Measurements from ENCODE around the gene KLHL42.

The KLHL42 gene

DNA sequence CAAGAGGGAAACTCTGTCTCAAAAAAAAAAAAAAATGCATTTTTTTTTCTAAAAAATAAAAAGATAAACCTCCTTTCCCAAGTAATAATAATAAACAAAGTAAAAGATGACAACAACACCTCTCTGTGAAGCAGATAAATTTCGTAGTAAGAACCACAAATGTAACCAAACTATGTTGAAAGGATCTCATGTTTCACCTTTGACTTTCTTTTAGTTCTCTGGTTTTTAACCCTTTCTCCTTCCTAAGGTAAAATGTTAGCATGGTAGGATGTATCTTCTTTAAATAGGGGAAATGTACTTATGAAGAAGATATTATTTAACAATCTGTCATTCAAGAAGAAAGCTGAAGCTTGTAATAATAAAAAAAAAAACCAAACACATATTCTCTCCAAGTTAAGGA lies 1.8 kb upstream of the KLHL42 start:
- Histone ChIP-seq H3K4me1 (peaks cover 0 to 34% (median 19%) of the 10 kb centered on the region in 4 donors), H3K27ac (no peak overlapping the region), H3K9me3 (no peaks in the 10 kb centered on the region), H3K27me3 (no peaks in the 10 kb centered on the region), H3K36me3 (no peaks in the 10 kb centered on the region), H3K4me3 (no peak overlapping the region)
- intact Hi-C loops (cut with DNase I; ENCODE audit: low total_unique reads), result no loop called here
- no peak for DNase-seq
- TF ChIP-seq, protein P1, sequence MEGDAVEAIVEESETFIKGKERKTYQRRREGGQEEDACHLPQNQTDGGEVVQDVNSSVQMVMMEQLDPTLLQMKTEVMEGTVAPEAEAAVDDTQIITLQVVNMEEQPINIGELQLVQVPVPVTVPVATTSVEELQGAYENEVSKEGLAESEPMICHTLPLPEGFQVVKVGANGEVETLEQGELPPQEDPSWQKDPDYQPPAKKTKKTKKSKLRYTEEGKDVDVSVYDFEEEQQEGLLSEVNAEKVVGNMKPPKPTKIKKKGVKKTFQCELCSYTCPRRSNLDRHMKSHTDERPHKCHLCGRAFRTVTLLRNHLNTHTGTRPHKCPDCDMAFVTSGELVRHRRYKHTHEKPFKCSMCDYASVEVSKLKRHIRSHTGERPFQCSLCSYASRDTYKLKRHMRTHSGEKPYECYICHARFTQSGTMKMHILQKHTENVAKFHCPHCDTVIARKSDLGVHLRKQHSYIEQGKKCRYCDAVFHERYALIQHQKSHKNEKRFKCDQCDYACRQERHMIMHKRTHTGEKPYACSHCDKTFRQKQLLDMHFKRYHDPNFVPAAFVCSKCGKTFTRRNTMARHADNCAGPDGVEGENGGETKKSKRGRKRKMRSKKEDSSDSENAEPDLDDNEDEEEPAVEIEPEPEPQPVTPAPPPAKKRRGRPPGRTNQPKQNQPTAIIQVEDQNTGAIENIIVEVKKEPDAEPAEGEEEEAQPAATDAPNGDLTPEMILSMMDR (IDR thresholded peaks at IDR 0.05), result no peak

DNA sequence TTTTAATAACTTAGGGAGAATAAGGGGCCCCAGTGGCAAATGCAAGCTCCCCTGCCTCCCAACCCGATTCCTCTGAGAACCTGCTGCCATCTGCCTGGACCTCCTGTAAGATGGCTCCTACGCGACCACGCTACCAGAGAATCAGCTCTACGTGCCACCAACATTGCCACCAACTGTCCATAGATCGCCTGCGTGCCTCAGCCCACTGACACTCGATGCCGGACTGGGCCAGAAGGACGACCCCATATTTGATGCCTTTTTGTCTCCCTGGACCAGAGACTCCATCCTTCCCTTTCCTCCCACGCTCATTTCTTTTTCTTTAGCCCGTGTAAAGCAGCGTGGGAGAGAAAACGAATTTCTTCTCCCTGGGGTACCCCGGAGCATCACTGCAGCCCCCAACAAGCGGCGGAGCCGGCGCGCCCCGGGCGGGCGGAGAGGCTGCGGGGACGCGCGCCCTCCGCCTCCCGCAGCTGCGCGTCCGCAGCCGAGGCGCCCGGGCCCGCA lies 565 bp upstream of the KLHL42 start:
- intact Hi-C loops (cut with DNase I; ENCODE audit: low total_unique reads), result no loop called here
- Histone ChIP-seq H3K27ac (peak overlapping the region; percentile 89 to 94), H3K36me3 (no peaks in the 10 kb centered on the region), H3K4me1 (peaks cover 0 to 45% (median 22%) of the 10 kb centered on the region in 4 donors), H3K4me3 (peak overlapping the region; percentile 80 to 94), H3K9me3 (no peaks in the 10 kb centered on the region), H3K27me3 (no peaks in the 10 kb centered on the region)
- DNase-seq, result peak; percentile 31 to 69
- TF ChIP-seq, protein P1 (IDR thresholded peaks at IDR 0.05), result no peak

DNA sequence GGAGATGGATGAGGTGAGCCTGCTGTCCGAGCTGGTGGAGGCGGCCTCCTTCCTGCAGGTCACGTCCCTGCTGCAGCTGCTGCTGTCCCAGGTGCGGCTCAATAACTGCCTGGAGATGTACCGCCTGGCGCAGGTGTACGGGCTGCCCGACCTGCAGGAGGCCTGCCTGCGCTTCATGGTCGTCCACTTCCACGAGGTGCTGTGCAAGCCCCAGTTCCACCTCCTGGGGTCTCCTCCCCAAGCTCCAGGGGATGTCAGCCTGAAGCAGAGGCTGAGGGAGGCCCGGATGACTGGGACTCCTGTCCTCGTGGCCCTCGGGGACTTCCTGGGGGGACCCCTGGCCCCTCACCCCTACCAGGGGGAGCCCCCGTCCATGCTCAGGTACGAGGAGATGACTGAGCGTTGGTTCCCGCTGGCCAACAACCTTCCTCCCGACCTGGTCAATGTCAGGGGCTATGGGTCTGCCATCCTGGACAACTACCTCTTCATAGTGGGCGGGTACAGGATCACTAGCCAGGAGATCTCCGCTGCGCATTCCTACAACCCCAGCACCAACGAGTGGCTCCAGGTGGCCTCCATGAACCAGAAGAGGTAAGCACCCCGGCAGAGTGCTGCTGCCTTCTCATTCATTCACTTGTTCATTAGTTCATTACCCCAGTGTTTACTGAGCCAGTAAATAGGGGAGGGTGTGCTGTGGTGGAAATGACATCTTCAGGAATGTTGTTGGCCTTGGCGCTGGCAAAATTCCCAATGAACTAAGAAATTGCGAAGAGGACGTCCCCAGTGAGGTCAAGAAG lies 777 bp downstream of the KLHL42 start:
- intact Hi-C loops (cut with DNase I; ENCODE audit: low total_unique reads), result loop anchor here (2.0 kb wide), 1 partner anchor 70 kb away; the partner anchor contains the start of gene MRPS35
- Histone ChIP-seq H3K36me3 (no peaks in the 10 kb centered on the region), H3K4me1 (peaks cover 0 to 58% (median 26%) of the 10 kb centered on the region in 4 donors), H3K27ac (peak overlapping the region; percentile 89 to 94), H3K9me3 (no peaks in the 10 kb centered on the region), H3K27me3 (no peaks in the 10 kb centered on the region), H3K4me3 (peak overlapping the region; percentile 80 to 94)
- peak; percentile 45 to 69 for DNase-seq
- TF ChIP-seq, protein P1 (IDR thresholded peaks at IDR 0.05), result no peak

DNA sequence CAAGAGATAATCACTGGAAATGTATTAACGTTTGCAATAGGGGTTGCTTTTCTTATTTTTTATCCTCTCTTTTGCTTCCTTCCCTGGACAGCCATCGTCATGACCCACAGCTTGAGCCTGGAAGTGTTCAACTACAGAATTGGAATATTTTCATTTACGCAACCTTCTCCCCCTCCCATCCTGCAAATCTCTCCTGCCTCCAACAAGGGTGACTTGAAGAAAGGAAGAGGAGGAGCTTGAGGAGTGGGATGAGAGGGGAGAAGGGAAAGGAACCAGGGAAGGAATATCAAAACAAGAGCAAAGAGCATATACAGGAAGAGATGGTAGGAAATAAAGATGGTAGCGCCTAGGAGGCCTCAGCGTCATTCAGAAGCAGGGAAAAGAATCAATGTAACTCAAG lies 1.6 kb downstream of the KLHL42 start:
- intact Hi-C loops (cut with DNase I; ENCODE audit: low total_unique reads), result loop anchor here (2.0 kb wide), 1 partner anchor 71 kb away; the partner anchor contains the start of gene MRPS35
- peaks cover 0 to 66% (median 26%) of the 10 kb centered on the region in 4 donors for H3K4me1 ChIP-seq
- H3K9me3 ChIP-seq, result no peaks in the 10 kb centered on the region

DNA sequence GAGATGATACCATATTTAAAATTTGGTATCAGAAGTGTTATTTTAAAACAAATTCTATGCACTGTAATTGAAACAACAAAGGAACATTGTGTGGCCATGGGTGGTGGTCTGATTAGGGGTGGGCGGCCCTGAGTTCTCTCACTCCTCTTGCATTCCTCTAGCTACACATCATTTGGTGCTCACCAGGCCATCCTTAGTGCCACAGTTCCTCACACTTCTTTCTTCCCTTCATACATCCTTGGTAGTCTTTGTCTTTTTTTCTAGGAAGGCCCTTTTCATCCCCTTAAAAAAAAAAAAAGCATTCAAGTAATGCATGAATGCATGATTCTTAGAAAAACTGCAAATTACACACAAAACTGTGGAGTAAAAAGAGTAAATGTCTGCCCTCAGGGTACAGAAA lies 2.4 kb downstream of the KLHL42 start:
- intact Hi-C loops (cut with DNase I; ENCODE audit: low total_unique reads), result no loop called here
- Histone ChIP-seq H3K9me3 (no peaks in the 10 kb centered on the region), H3K4me3 (peak overlapping the region; percentile 80 to 94), H3K27ac (peak overlapping the region in 1 of 2 donors; percentile 89), H3K36me3 (no peaks in the 10 kb centered on the region), H3K4me1 (peaks cover 0 to 74% (median 28%) of the 10 kb centered on the region in 4 donors), H3K27me3 (no peaks in the 10 kb centered on the region)
- TF ChIP-seq, protein P1 (IDR thresholded peaks at IDR 0.05), result no peak
- no peak for DNase-seq

More for the DNA sequence above, 1.6 kb downstream of the KLHL42 start:
- H3K4me3 ChIP-seq, result peak overlapping the region; percentile 80 to 94
- DNase-seq, result no peak
- no peaks in the 10 kb centered on the region for H3K36me3 ChIP-seq
- H3K27me3 ChIP-seq, result no peaks in the 10 kb centered on the region
- TF ChIP-seq, protein P1 (IDR thresholded peaks at IDR 0.05), result no peak
- peak overlapping the region; percentile 89 to 94 for H3K27ac ChIP-seq

All from tibial artery (tissue), 4 donors.